ENCODE measurements around the gene KIF18A. TPM values are rescaled to one million over a fixed set of nuclear protein-coding genes. Genes with fewer than 3 reads are reported as not detected.

Gene KIF18A
- polyA plus RNA-seq, 4 donors = 10.4 to 12.7 (median 12.5) TPM

GRCh38 chr11:28049338-28050216 is 58.4 kb downstream of the KIF18A start:
- DNase-seq (ENCODE audit: low read depth in 4 of 4, low spot score in 3 of 4) = no peak

GRCh38 chr11:28048812-28049211 is 59.1 kb downstream of the KIF18A start:
- DNase-seq (ENCODE audit: low read depth in 4 of 4, low spot score in 3 of 4) = no peak

GRCh38 chr11:28043930-28044709 is 63.8 kb downstream of the KIF18A start:
- no peak for DNase-seq (ENCODE audit: low read depth in 4 of 4, low spot score in 3 of 4)

- DNase-seq (ENCODE audit: low read depth in 4 of 4, low spot score in 3 of 4) = no peak
Measured at GRCh38 chr11:28040384-28040783, 67.6 kb downstream of the KIF18A start.

- DNase-seq (ENCODE audit: low read depth in 4 of 4, low spot score in 3 of 4) = no peak
Measured at GRCh38 chr11:28038775-28039174, 69.2 kb downstream of the KIF18A start.

- DNase-seq (ENCODE audit: low read depth in 4 of 4, low spot score in 3 of 4) = no peak
Measured at GRCh38 chr11:28026634-28027290, 81.2 kb downstream of the KIF18A start.

GRCh38 chr11:28017816-28018215 is 90.1 kb downstream of the KIF18A start:
- DNase-seq (ENCODE audit: low read depth in 4 of 4, low spot score in 3 of 4) = no peak

GRCh38 chr11:28011813-28012212 is 96.1 kb downstream of the KIF18A start:
- no peak for DNase-seq (ENCODE audit: low read depth in 4 of 4, low spot score in 3 of 4)

GRCh38 chr11:28009996-28010395 is 98.0 kb downstream of the KIF18A start:
- DNase-seq (ENCODE audit: low read depth in 4 of 4, low spot score in 3 of 4) = no peak

GRCh38 chr11:28009388-28009787 is 98.6 kb downstream of the KIF18A start:
- no peak for DNase-seq (ENCODE audit: low read depth in 4 of 4, low spot score in 3 of 4)

- no peak for DNase-seq (ENCODE audit: low read depth in 4 of 4, low spot score in 3 of 4)
Measured at GRCh38 chr11:28003615-28004014, 104.3 kb downstream of the KIF18A start.

GRCh38 chr11:27998552-27998951 is 109.4 kb downstream of the KIF18A start:
- no peak for DNase-seq (ENCODE audit: low read depth in 4 of 4, low spot score in 3 of 4)

- no peak for DNase-seq (ENCODE audit: low read depth in 4 of 4, low spot score in 3 of 4)
Measured at GRCh38 chr11:27997344-27997743, 110.6 kb downstream of the KIF18A start.

GRCh38 chr11:27996066-27996465 is 111.9 kb downstream of the KIF18A start:
- DNase-seq (ENCODE audit: low read depth in 4 of 4, low spot score in 3 of 4) = no peak

- DNase-seq (ENCODE audit: low read depth in 4 of 4, low spot score in 3 of 4) = no peak
Measured at GRCh38 chr11:27995083-27995482, 112.9 kb downstream of the KIF18A start.

- DNase-seq (ENCODE audit: low read depth in 4 of 4, low spot score in 3 of 4) = no peak
Measured at GRCh38 chr11:27991736-27992135, 116.2 kb downstream of the KIF18A start.

GRCh38 chr11:27977527-27977926 is 130.4 kb downstream of the KIF18A start:
- DNase-seq (ENCODE audit: low read depth in 4 of 4, low spot score in 3 of 4) = no peak

GRCh38 chr11:27977031-27977430 is 130.9 kb downstream of the KIF18A start:
- no peak for DNase-seq (ENCODE audit: low read depth in 4 of 4, low spot score in 3 of 4)

- DNase-seq (ENCODE audit: low read depth in 4 of 4, low spot score in 3 of 4) = no peak
Measured at GRCh38 chr11:27976262-27976661, 131.7 kb downstream of the KIF18A start.

- DNase-seq (ENCODE audit: low read depth in 4 of 4, low spot score in 3 of 4) = no peak
Measured at GRCh38 chr11:27973851-27974536, 134.0 kb downstream of the KIF18A start.
